K562 (cell line): Measurements from ENCODE around the gene FOSL1. TPM values are rescaled to one million over a fixed set of nuclear protein-coding genes. Genes with fewer than 3 reads are reported as not detected.

Experiments used
- BCOR ChIP-seq: fragments of 450-650 bp; IDR thresholded peaks from 2 replicates; pipeline ENCODE4 v1.6.1; 2016
- EP300 ChIP-seq: IDR thresholded peaks from 2 replicates; pipeline ENCODE4 v1.6.1; 2012; ENCODE audit warnings: low read length, improper control_type of control experiment
- ETV6 ChIP-seq, 3 experiments: fragments of 150-350 bp in 1 of 3; sonication (generic) in 1 of 3; formaldehyde crosslinking in 1 of 3; IDR thresholded peaks; 2 replicates each; pipeline versions ENCODE4 v1.6.1 to v1.8.0; 2014 to 2022; ENCODE audit warnings: borderline replicate concordance in 2 of 3, low read depth in 2 of 3, antibody characterized with exemption in 1 of 3, low read length in 1 of 3, mild to moderate bottlenecking in 1 of 3, missing genetic modification reagents in 1 of 3
- HMBOX1 ChIP-seq: sonication (generic); IDR thresholded peaks from 2 replicates; pipeline ENCODE4 v1.6.1; 2016
- MYNN ChIP-seq, 2 experiments: sonication (generic); formaldehyde crosslinking in 1 of 2; IDR thresholded peaks; 2 replicates each; pipeline versions ENCODE4 v1.5.0 to v1.6.1; 2016 to 2020; ENCODE audit warnings: antibody characterized with exemption in 1 of 2, missing genetic modification reagents in 1 of 2
- NFE2 ChIP-seq: IDR thresholded peaks from 2 replicates; pipeline ENCODE4 v1.6.1; 2014; ENCODE audit warnings: antibody characterized with exemption, low read depth
- NFXL1 ChIP-seq: fragments of 450-650 bp; formaldehyde crosslinking; IDR thresholded peaks from 2 replicates; pipeline ENCODE4 v1.4.0; 2021; ENCODE audit warnings: mild to moderate bottlenecking
- NKRF ChIP-seq: fragments of 450-650 bp; IDR thresholded peaks from 2 replicates; pipeline ENCODE4 v1.6.1; 2016; ENCODE audit warnings: borderline replicate concordance
- NRF1 ChIP-seq, 2 experiments: fragments of 450-650 bp; IDR thresholded peaks in 1 of 2; conservative IDR thresholded peaks in 1 of 2; 2 replicates each; pipeline ENCODE4 v1.6.1; 2014; ENCODE audit warnings: mild to moderate bottlenecking in 2 of 2
- PHTF2 ChIP-seq: fragments of 250-450 bp; sonication (Bioruptor Pico); IDR thresholded peaks from 2 replicates; pipeline ENCODE4 v1.5.0; 2021; ENCODE audit warnings: mild to moderate bottlenecking
- SMC3 ChIP-seq: conservative IDR thresholded peaks from 2 replicates; pipeline ENCODE4 v1.6.1; 2011; ENCODE audit warnings: low read depth, low read length, improper control_type of control experiment; ENCODE audit not compliant: insufficient read depth
- TAF7 ChIP-seq: fragments of 450-650 bp; IDR thresholded peaks from 2 replicates; pipeline ENCODE4 v1.6.1; 2016; ENCODE audit warnings: missing genetic modification characterization, missing compliant biosample characterization
- U2AF2 ChIP-seq: fragments of 200-400 bp; formaldehyde crosslinking; optimal IDR thresholded peaks from 2 replicates; pipeline ENCODE3; 2017; ENCODE audit warnings: low read depth, mild to moderate bottlenecking, low read length
- ZKSCAN8 ChIP-seq: fragments of 200-800 bp; sonication (Bioruptor generic); IDR thresholded peaks from 2 replicates; pipeline ENCODE4 v1.6.1; 2016; ENCODE audit warnings: missing genetic modification characterization, missing compliant biosample characterization
- ZNF140 ChIP-seq: fragments of 250-450 bp; sonication (Bioruptor Pico); IDR thresholded peaks from 2 replicates; pipeline ENCODE4 v1.8.0; 2021; ENCODE audit warnings: moderate library complexity, mild to moderate bottlenecking, inconsistent platforms
- ZNF232 ChIP-seq: sonication (generic); formaldehyde crosslinking; IDR thresholded peaks from 2 replicates; pipeline ENCODE4 v1.8.0; 2022; ENCODE audit warnings: mild to moderate bottlenecking, missing genetic modification reagents
- ZNF75A ChIP-seq: fragments of 450-650 bp; formaldehyde crosslinking; IDR thresholded peaks from 2 replicates; pipeline ENCODE4 v1.4.0; 2020; ENCODE audit warnings: mild to moderate bottlenecking
- polyA plus RNA-seq, 8 experiments: library from polyadenylated mRNA; depleted of rRNA in 4 of 8; stranded (reverse) in 5 of 8; unstranded in 3 of 8; fragments of >200 nt; fragmentation: Nextera tagmentation in 2 of 8; fragmentation: Illumina TruSeq in 1 of 8; extraction: Ambion mirVana in 2 of 8; extraction: Trizol in 1 of 8; gene quantifications; 2 replicates each; pipeline versions ENCODE4 v1.2.1 to v1.2.3, GENCODE V29; 2011 to 2014; ENCODE audit warnings: inconsistent platforms in 1 of 8, missing spikeins in 1 of 8
- total RNA-seq, 7 experiments: library from RNA; depleted of rRNA in 6 of 7; stranded (reverse); fragments of >200 nt in 6 of 7; fragmentation: Illumina TruSeq in 2 of 7; extraction: Trizol in 2 of 7; gene quantifications; 2 replicates each; pipeline versions ENCODE4 v1.2.1 to v1.2.3, GENCODE V29; 2011 to 2021; ENCODE audit warnings: low replicate concordance in 1 of 7
- TF ChIP-seq, protein P1 (sequence below): IDR thresholded peaks from 2 replicates; pipeline ENCODE4 v1.6.1; 2011; ENCODE audit not compliant: insufficient read length; ENCODE audit errors: extremely low read depth
- TF ChIP-seq, protein P2 (sequence below): fragments of 450-650 bp; formaldehyde crosslinking; IDR thresholded peaks from 2 replicates; pipeline ENCODE4 v1.4.0; 2020; ENCODE audit warnings: mild to moderate bottlenecking
- TF ChIP-seq, protein P3 (sequence below): sonication (generic); formaldehyde crosslinking; IDR thresholded peaks from 2 replicates; pipeline ENCODE4 v1.8.0; 2022; ENCODE audit warnings: mild to moderate bottlenecking, missing genetic modification reagents

FOSL1 gene
- total and polyA plus RNA-seq, 9 of the 15 experiments (the other 6 are each of a cell fraction or from before 2014, with no cell fraction given), result 3.5 to 39.6 (median 10.0) TPM

- TF ChIP-seq HMBOX1 (no peak), NRF1 (conservative IDR thresholded peaks at IDR 0.05 in 1 of 2, IDR thresholded peaks at IDR 0.05 in 1 of 2) (peak in 1 of 2 experiments; percentile 26; a peak in 1 of 4 replicates), ZNF75A (CRISPR knock-in tag) (peak; percentile 65; the same call in 1 of the 2 replicates), SMC3 (no peak), TAF7 (tag) (no peak), ZNF140 (CRISPR knock-in tag) (no peak), ZKSCAN8 (CRISPR knock-in tag) (no peak), PHTF2 (no peak), ETV6 (IDR thresholded peaks at IDR 0.05; ENCODE audit: borderline replicate concordance in 1 of 2, low read depth in 2 of 2, low read length in 1 of 2) (no peak), ETV6 (CRISPR knock-in tag; IDR thresholded peaks at IDR 0.05; ENCODE audit: borderline replicate concordance) (no peak), EP300 (0 out of 2 replicates have a peak, but pooled peaks have one; percentile 43), BCOR (no peak), U2AF2 (no peak), NKRF (no peak), ZNF232 (CRISPR knock-in tag) (no peak), NFXL1 (CRISPR knock-in tag) (no peak), MYNN (IDR thresholded peaks at IDR 0.05) (no peak), MYNN (CRISPR knock-in tag; IDR thresholded peaks at IDR 0.05) (no peak), NFE2 (no peak)
- TF ChIP-seq, protein P1, sequence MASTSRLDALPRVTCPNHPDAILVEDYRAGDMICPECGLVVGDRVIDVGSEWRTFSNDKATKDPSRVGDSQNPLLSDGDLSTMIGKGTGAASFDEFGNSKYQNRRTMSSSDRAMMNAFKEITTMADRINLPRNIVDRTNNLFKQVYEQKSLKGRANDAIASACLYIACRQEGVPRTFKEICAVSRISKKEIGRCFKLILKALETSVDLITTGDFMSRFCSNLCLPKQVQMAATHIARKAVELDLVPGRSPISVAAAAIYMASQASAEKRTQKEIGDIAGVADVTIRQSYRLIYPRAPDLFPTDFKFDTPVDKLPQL, result no peak
- TF ChIP-seq, protein P2, sequence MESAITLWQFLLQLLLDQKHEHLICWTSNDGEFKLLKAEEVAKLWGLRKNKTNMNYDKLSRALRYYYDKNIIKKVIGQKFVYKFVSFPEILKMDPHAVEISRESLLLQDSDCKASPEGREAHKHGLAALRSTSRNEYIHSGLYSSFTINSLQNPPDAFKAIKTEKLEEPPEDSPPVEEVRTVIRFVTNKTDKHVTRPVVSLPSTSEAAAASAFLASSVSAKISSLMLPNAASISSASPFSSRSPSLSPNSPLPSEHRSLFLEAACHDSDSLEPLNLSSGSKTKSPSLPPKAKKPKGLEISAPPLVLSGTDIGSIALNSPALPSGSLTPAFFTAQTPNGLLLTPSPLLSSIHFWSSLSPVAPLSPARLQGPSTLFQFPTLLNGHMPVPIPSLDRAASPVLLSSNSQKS, result no peak
- TF ChIP-seq, protein P3, sequence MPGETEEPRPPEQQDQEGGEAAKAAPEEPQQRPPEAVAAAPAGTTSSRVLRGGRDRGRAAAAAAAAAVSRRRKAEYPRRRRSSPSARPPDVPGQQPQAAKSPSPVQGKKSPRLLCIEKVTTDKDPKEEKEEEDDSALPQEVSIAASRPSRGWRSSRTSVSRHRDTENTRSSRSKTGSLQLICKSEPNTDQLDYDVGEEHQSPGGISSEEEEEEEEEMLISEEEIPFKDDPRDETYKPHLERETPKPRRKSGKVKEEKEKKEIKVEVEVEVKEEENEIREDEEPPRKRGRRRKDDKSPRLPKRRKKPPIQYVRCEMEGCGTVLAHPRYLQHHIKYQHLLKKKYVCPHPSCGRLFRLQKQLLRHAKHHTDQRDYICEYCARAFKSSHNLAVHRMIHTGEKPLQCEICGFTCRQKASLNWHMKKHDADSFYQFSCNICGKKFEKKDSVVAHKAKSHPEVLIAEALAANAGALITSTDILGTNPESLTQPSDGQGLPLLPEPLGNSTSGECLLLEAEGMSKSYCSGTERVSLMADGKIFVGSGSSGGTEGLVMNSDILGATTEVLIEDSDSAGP (CRISPR knock-in tag), result 0 out of 2 replicates have a peak, but pooled peaks have one; percentile 7
Observed at GRCh38 chr11:65898656-65899355, 1.4 kb downstream of the FOSL1 start (continued).
